H1 (cell line): ENCODE results near the gene EPB41L4B. TPM values are rescaled to one million over a fixed set of nuclear protein-coding genes. Genes with fewer than 3 reads are reported as not detected.

Experiments
- CTCF ChIA-PET: fragments of 300-600 bp; sonication (Branson Sonifier 250); formaldehyde crosslinking; loops from one replicate; lab custom pipeline; 2021; ENCODE audit not compliant: partially characterized antibody; lab: Charles Lee
- POLR2A ChIA-PET: fragments of 300-600 bp; sonication (Branson Sonifier 250); formaldehyde crosslinking; loops from one replicate; lab custom pipeline; 2021; ENCODE audit warnings: inconsistent platforms; ENCODE audit not compliant: partially characterized antibody; lab: Charles Lee
- DNase-seq, 2 experiments: peaks; one replicate each; pipeline versions ENCODE4 v3.0.0 to v3.0.0-alpha.2; 2010 to 2022; ENCODE audit warnings: low spot score in 2 of 2, low read depth in 1 of 2, mixed read lengths in 1 of 2
- FAIRE-seq: peaks from 2 replicates; lab custom pipeline; 2011; peaks lifted over from hg19 to GRCh38; lab: Jason Lieb, UNC
- H2AFZ ChIP-seq: 2 replicates; pipeline ENCODE4 v1.8.1; 2012; ENCODE audit warnings: low read length, inconsistent platforms
- H2AK5ac ChIP-seq: 2 replicates; pipeline ENCODE4 v1.6.1; 2013; ENCODE audit warnings: low read depth, low read length
- H2BK120ac ChIP-seq: replicated peaks from 2 replicates; pipeline ENCODE3; 2013; ENCODE audit warnings: low read depth, low read length, inconsistent platforms
- H2BK12ac ChIP-seq: 2 replicates; pipeline ENCODE4 v1.6.1; 2013; ENCODE audit warnings: low read depth, low read length
- H2BK15ac ChIP-seq: 2 replicates; pipeline ENCODE4 v1.6.1; 2013; ENCODE audit warnings: low read length
- H2BK20ac ChIP-seq: 2 replicates; pipeline ENCODE4 v1.6.1; 2013; ENCODE audit warnings: low read length
- H2BK5ac ChIP-seq: 2 replicates; pipeline ENCODE4 v1.6.1; 2013; ENCODE audit warnings: low read depth, low read length
- H3K14ac ChIP-seq: 2 replicates; pipeline ENCODE4 v1.6.1; 2013; ENCODE audit warnings: inconsistent platforms; ENCODE audit not compliant: insufficient read length
- H3K18ac ChIP-seq: 2 replicates; pipeline ENCODE4 v1.6.1; 2013; ENCODE audit warnings: low read length; ENCODE audit errors: extremely low read depth
- H3K23ac ChIP-seq: 2 replicates; pipeline ENCODE4 v1.6.1; 2013; ENCODE audit warnings: inconsistent platforms; ENCODE audit not compliant: insufficient read length
- H3K23me2 ChIP-seq: 2 replicates; pipeline ENCODE4 v1.6.1; 2013; ENCODE audit warnings: low read depth, low read length
- H3K27ac ChIP-seq: 2 replicates; pipeline ENCODE4 v1.6.1; 2011; ENCODE audit warnings: low read depth, low read length, inconsistent platforms
- H3K27me3 ChIP-seq, 4 experiments: replicated peaks in 1 of 4; 1 replicate in 1 of 4; 2 replicates in 3 of 4; pipeline versions ENCODE4 v1.6.1 to v1.8.1; 2011 to 2013; ENCODE audit warnings: low read length in 3 of 4, mild to moderate bottlenecking in 3 of 4, inconsistent platforms in 2 of 4, mixed read lengths in 2 of 4, moderate library complexity in 1 of 4; ENCODE audit not compliant: control insufficient read depth in 3 of 4, insufficient read depth in 3 of 4; ENCODE audit errors: extremely low read depth in 1 of 4
- H3K36me3 ChIP-seq, 4 experiments: 2 replicates each; pipeline versions ENCODE4 v1.6.1 to v1.8.1; 2011 to 2013; ENCODE audit warnings: mild to moderate bottlenecking in 4 of 4, low read length in 3 of 4, moderate library complexity in 2 of 4, control low read depth in 1 of 4, inconsistent platforms in 1 of 4; ENCODE audit not compliant: insufficient read depth in 4 of 4, control insufficient read depth in 2 of 4
- H3K4ac ChIP-seq: replicated peaks from 2 replicates; pipeline ENCODE3; 2013; ENCODE audit warnings: low read length, low read depth, mixed read lengths, inconsistent platforms; ENCODE audit not compliant: insufficient read length
- H3K4me1 ChIP-seq, 4 experiments: replicated peaks in 1 of 4; 1 replicate in 1 of 4; 2 replicates in 3 of 4; pipeline versions ENCODE4 v1.6.1 to v1.8.1; 2011 to 2013; ENCODE audit warnings: low read length in 3 of 4, inconsistent platforms in 2 of 4, mixed read lengths in 1 of 4; ENCODE audit not compliant: insufficient read depth in 4 of 4, control insufficient read depth in 3 of 4
- H3K4me2 ChIP-seq, 2 experiments: 2 replicates each; pipeline versions ENCODE4 v1.6.1 to v1.8.1; 2011 to 2013; ENCODE audit warnings: low read depth in 2 of 2, low read length in 2 of 2, control low read depth in 1 of 2, inconsistent platforms in 1 of 2, mild to moderate bottlenecking in 1 of 2; ENCODE audit not compliant: insufficient read depth in 1 of 2
- H3K4me3 ChIP-seq, 4 experiments: fragments of 200-600, 300-600 bp in 1 of 4; sonication (generic), shearing (Covaris generic), sonication (Bioruptor Twin) in 1 of 4; 2 replicates each; pipeline versions ENCODE4 v1.5.1 to v1.8.1; 2011 to 2016; ENCODE audit warnings: low read length in 4 of 4, low read depth in 3 of 4, control low read depth in 2 of 4, inconsistent platforms in 2 of 4, mild to moderate bottlenecking in 2 of 4, mixed read lengths in 1 of 4, moderate library complexity in 1 of 4; ENCODE audit not compliant: insufficient read depth in 2 of 4; ENCODE audit errors: extremely low read depth in 1 of 4
- H3K56ac ChIP-seq: replicated peaks from 2 replicates; pipeline ENCODE3; 2013; ENCODE audit warnings: low read depth, mild to moderate bottlenecking, mixed read lengths, low read length, inconsistent platforms; ENCODE audit not compliant: insufficient read length
- H3K79me1 ChIP-seq: 2 replicates; pipeline ENCODE4 v1.6.1; 2013; ENCODE audit warnings: low read depth, low read length, control low read depth
- H3K79me2 ChIP-seq, 2 experiments: 2 replicates each; pipeline versions ENCODE4 v1.6.1 to v1.8.1; 2012 to 2013; ENCODE audit warnings: low read length in 2 of 2, mild to moderate bottlenecking in 2 of 2, inconsistent platforms in 1 of 2; ENCODE audit not compliant: insufficient read depth in 2 of 2, control insufficient read depth in 1 of 2
- H3K9ac ChIP-seq, 4 experiments: replicated peaks in 1 of 4; 1 replicate in 1 of 4; 2 replicates in 3 of 4; pipeline versions ENCODE4 v1.6.1 to v1.8.1; 2011 to 2013; ENCODE audit warnings: low read depth in 3 of 4, low read length in 3 of 4, control low read depth in 2 of 4, mild to moderate bottlenecking in 2 of 4, moderate library complexity in 2 of 4, inconsistent platforms in 1 of 4; ENCODE audit errors: extremely low read depth in 1 of 4
- H3K9me3 ChIP-seq, 2 experiments: 2 replicates each; pipeline versions ENCODE4 v1.6.1 to v1.8.1; 2012 to 2013; ENCODE audit warnings: mild to moderate bottlenecking in 2 of 2, moderate library complexity in 2 of 2, control low read depth in 1 of 2, inconsistent platforms in 1 of 2, low read depth in 1 of 2, low read length in 1 of 2, mixed read lengths in 1 of 2; ENCODE audit not compliant: insufficient read depth in 2 of 2
- H4K20me1 ChIP-seq, 2 experiments: replicated peaks in 1 of 2; 2 replicates each; pipeline versions ENCODE3 to v1.8.1; 2011 to 2013; ENCODE audit warnings: inconsistent platforms in 2 of 2, low read length in 2 of 2, mild to moderate bottlenecking in 1 of 2; ENCODE audit not compliant: insufficient read depth in 2 of 2, control insufficient read depth in 1 of 2
- H4K5ac ChIP-seq: 2 replicates; pipeline ENCODE4 v1.6.1; 2013; ENCODE audit warnings: low read length, low read depth, mixed read lengths, inconsistent platforms; ENCODE audit not compliant: insufficient read length
- H4K8ac ChIP-seq: 2 replicates; pipeline ENCODE4 v1.8.0; 2013; ENCODE audit warnings: mild to moderate bottlenecking, moderate library complexity, low read length, inconsistent platforms; ENCODE audit not compliant: insufficient read depth; ENCODE audit errors: extremely low read depth
- H4K91ac ChIP-seq: replicated peaks from 2 replicates; pipeline ENCODE3; 2013; ENCODE audit warnings: low read length, mixed read lengths, inconsistent platforms; ENCODE audit not compliant: insufficient read length
- ATF2 ChIP-seq: IDR thresholded peaks from 2 replicates; pipeline ENCODE4 v1.6.1; 2012; ENCODE audit warnings: low read length, inconsistent platforms
- GABPA ChIP-seq: IDR thresholded peaks from 2 replicates; pipeline ENCODE4 v1.6.1; 2011; ENCODE audit warnings: mild to moderate bottlenecking, low read length, moderate library complexity, borderline replicate concordance; ENCODE audit not compliant: insufficient read depth
- HDAC6 ChIP-seq: IDR thresholded peaks from one replicate; pipeline ENCODE4 v1.7.1; 2012; ENCODE audit warnings: low read depth, mild to moderate bottlenecking, inconsistent platforms, low read length, moderate library complexity
- KDM1A ChIP-seq: fragments of 200-600, 300-600 bp; sonication (generic); IDR thresholded peaks from 2 replicates; pipeline ENCODE4 v1.7.1; 2016; ENCODE audit warnings: mild to moderate bottlenecking, low read length, borderline replicate concordance
- MAX ChIP-seq: IDR thresholded peaks from 2 replicates; pipeline ENCODE4 v1.6.1; 2012; ENCODE audit warnings: inconsistent platforms
- NANOG ChIP-seq: IDR thresholded peaks from 2 replicates; pipeline ENCODE4 v1.6.1; 2011; ENCODE audit warnings: low read length, low read depth, mild to moderate bottlenecking, inconsistent platforms; ENCODE audit not compliant: insufficient read depth, poor library complexity, severe bottlenecking
- NRF1 ChIP-seq: IDR thresholded peaks from 2 replicates; pipeline ENCODE4 v1.6.1; 2011; ENCODE audit warnings: mild to moderate bottlenecking, low read depth, low read length, improper control_type of control experiment
- SIN3A ChIP-seq, 2 experiments: IDR thresholded peaks in 1 of 2; conservative IDR thresholded peaks in 1 of 2; 2 replicates each; pipeline ENCODE4 v1.6.1; 2011 to 2012; ENCODE audit warnings: low read length in 2 of 2, improper control_type of control experiment in 1 of 2, low read depth in 1 of 2, mild to moderate bottlenecking in 1 of 2
- SIRT6 ChIP-seq: IDR thresholded peaks from one replicate; pipeline ENCODE4 v1.7.1; 2012; ENCODE audit warnings: low read length, inconsistent platforms
- SP1 ChIP-seq: IDR thresholded peaks from 2 replicates; pipeline ENCODE4 v1.6.1; 2011; ENCODE audit warnings: low read depth, low read length
- TCF12 ChIP-seq: IDR thresholded peaks from 2 replicates; pipeline ENCODE4 v1.6.1; 2011; ENCODE audit warnings: low read depth, mild to moderate bottlenecking, low read length
- WGBS, 2 experiments: shearing (Covaris generic) in 1 of 2; methylation state at CpG; one replicate each; pipeline versions ENCODE4 v1.1.6 to v1.1.7; 2013 to 2015; ENCODE audit warnings: low lambda C conversion rate in 2 of 2, mixed read lengths in 2 of 2, inconsistent platforms in 1 of 2, low coverage in 1 of 2, missing lambda C conversion rate in 1 of 2; ENCODE audit not compliant: insufficient replicate concordance in 2 of 2, insufficient coverage in 1 of 2, insufficient read length in 1 of 2; ENCODE audit errors: extremely low coverage in 1 of 2, missing lambda C conversion rate in 1 of 2; 5-methylcytosine and 5-hydroxymethylcytosine counted together
- polyA plus RNA-seq, 7 experiments: library from polyadenylated mRNA; depleted of rRNA in 3 of 7; stranded (reverse) in 5 of 7; unstranded in 2 of 7; fragments of >200 nt in 5 of 7; fragments of 200-250 nt in 2 of 7; gene quantifications; 1 replicate in 5 of 7; 2 replicates in 1 of 7; 4 replicates in 1 of 7; pipeline versions ENCODE4 v1.2.1 to v1.2.3, GENCODE V29; 2011 to 2013; ENCODE audit warnings: missing spikeins in 2 of 7, mixed read lengths in 2 of 7
- total RNA-seq: library from RNA; stranded (reverse); fragmentation: NEBNext Ultra II Directional; extraction: Animal tissue kit (Norgen Biotek cat#: 25700); gene quantifications from 2 replicates; pipeline ENCODE4 v1.2.1, GENCODE V29; 2021

Gene EPB41L4B
- total and polyA plus RNA-seq, 2 of the 8 experiments (the other 6 are each of a cell fraction or from before 2014, with no cell fraction given), result 11.9 to 25.0 TPM

GRCh38 chr9:109242014-109242413, 78.8 kb downstream of the EPB41L4B start:
- H3K27ac ChIP-seq, result no peak overlapping the region
- no peak overlapping the region for H3K56ac ChIP-seq
- no peak overlapping the region for H3K4me2 ChIP-seq
- H3K79me2 ChIP-seq, result no peaks in the 10 kb centered on the region
- H3K23ac ChIP-seq, result no peak overlapping the region
- H3K14ac ChIP-seq, result no peak overlapping the region
- no peaks in the 10 kb centered on the region for H3K27me3 ChIP-seq
- DNase-seq (no peak), FAIRE-seq (no peak)
- H4K91ac ChIP-seq, result no peak overlapping the region
- no peak overlapping the region for H3K4me3 ChIP-seq
- H3K4ac ChIP-seq, result no peak overlapping the region
- no peaks in the 10 kb centered on the region for H3K9me3 ChIP-seq
- no peak overlapping the region for H2AK5ac ChIP-seq
- no peak overlapping the region for H4K8ac ChIP-seq
- H2BK12ac ChIP-seq, result no peak overlapping the region
- H3K9ac ChIP-seq, result no peak overlapping the region
- POLR2A ChIA-PET, result interaction anchor here (0.6 to 0.9 kb wide), 2 partner anchors 65 to 78 kb away, joined by 3 to 4 read pairs; no protein-coding TSS in a partner anchor
- no peak overlapping the region for H2BK120ac ChIP-seq
- H3K4me1 ChIP-seq, result peaks cover 0 to 6% (median 4%) of the 10 kb centered on the region in 4 experiments; a peak in 6 of 7 replicates
- 77% methylated on average over 2 of the region's 2 CpGs; no CpG with 5 or more reads in 1 of the 2 experiments for WGBS, 2 experiments
- H2AFZ ChIP-seq, result no peak overlapping the region
- CTCF ChIA-PET, result interaction anchor here (0.7 to 1.9 kb wide), 6 partner anchors 8 to 80 kb away, joined by 3 to 9 read pairs (median 4); no protein-coding TSS in a partner anchor
- peaks cover 0 to 4% of the 10 kb centered on the region in 2 experiments for H4K20me1 ChIP-seq
- no peak overlapping the region for H2BK15ac ChIP-seq
- no peak overlapping the region for H2BK5ac ChIP-seq
- no peak overlapping the region for H3K18ac ChIP-seq
- H3K79me1 ChIP-seq, result no peaks in the 10 kb centered on the region
- peaks cover 2 to 17% (median 6%) of the 10 kb centered on the region in 4 experiments; a peak in 6 of 8 replicates for H3K36me3 ChIP-seq
- no peaks in the 10 kb centered on the region for H3K23me2 ChIP-seq
- no peak overlapping the region for H2BK20ac ChIP-seq
- no peak overlapping the region for H4K5ac ChIP-seq
- TF ChIP-seq HDAC6 (no peak), ATF2 (no peak), MAX (no peak), NANOG (no peak), GABPA (no peak), KDM1A (no peak), SIN3A (conservative IDR thresholded peaks at IDR 0.05 in 1 of 2, IDR thresholded peaks at IDR 0.05 in 1 of 2; ENCODE audit: low read depth in 1 of 2, low read length in 2 of 2) (no peak), TCF12 (no peak), NRF1 (no peak), SIRT6 (no peak), SP1 (no peak)
